HG02759 (cell line): ENCODE results near the gene CENPS.
"Not testable (repeated sequence)": the region's sequence is repeated elsewhere in the genome, so short reads cannot be mapped to it uniquely, and the experiment has no call there.

ENCODE experiments used
- ATAC-seq: cut with Tn5 transposase; IDR thresholded peaks from one replicate; pipeline ENCODE4 v1.9.1; 2021; ENCODE audit warnings: mild to moderate bottlenecking, moderate library complexity; ENCODE audit not compliant: unreplicated experiment

The CENPS gene

DNA sequence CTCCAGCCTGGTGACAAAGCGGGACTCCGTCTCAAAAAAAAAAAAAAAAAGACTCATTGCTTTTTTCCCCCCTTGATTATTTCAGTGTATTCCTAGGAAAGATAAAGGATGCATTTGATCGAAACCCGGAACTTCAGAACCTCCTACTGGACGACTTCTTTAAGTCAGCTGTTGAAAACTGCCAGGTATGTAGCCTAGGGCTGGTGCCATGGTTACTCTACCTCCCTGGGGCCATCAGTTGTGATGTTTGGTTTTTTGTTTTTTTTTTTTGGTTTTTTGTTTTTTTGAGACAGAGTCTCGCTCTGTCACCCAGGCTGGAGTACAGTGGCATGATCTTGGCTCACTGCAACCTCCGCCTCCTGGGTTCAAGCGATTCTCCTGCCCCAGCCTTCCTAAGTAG, 11.5 kb upstream of the CENPS start:
- ATAC-seq, result not testable (repeated sequence)

GRCh38 chr1:10419351-10419750, 10.9 kb upstream of the CENPS start:
- no peak for ATAC-seq

GRCh38 chr1:10421637-10422036, 8.6 kb upstream of the CENPS start:
- no peak for ATAC-seq

DNA sequence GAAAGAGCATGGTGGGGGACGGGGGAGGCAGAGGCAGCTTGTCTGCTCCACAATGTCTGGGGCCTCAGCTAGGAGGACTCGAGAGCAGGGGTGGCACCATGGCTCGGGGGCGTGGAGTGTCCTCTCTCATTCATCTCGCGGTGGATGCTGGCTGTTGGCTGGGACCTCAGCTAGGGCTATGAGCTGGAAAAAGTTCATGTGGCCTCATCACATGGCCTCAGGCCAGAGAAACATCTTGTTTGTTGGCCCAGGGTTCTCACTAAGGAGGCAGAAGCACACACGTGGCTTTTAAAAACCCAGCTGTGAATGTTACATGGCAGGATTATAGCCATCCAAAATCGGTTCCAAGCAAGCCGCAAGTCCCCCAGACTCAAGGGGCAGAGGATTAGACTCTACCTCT, 6.2 kb upstream of the CENPS start:
- no peak for ATAC-seq

DNA sequence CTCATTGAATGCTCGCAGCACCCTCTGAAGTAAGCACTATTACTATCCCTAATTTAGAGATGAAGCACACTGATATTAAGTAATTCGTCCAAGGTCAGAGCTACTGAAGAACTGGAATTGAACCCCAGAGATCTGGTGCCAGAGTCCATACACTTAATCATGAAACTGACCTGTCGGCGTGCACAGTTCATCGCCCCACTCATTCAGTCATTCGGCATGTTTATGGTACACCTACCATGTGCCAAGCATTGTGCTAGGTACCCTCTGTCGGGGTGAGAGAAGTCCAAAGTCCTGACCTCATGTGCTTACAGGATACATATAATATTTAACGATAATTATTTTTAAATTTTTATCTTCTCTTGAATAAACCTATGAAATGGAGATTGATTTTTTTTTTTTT, 5.6 kb upstream of the CENPS start:
- no peak for ATAC-seq

DNA sequence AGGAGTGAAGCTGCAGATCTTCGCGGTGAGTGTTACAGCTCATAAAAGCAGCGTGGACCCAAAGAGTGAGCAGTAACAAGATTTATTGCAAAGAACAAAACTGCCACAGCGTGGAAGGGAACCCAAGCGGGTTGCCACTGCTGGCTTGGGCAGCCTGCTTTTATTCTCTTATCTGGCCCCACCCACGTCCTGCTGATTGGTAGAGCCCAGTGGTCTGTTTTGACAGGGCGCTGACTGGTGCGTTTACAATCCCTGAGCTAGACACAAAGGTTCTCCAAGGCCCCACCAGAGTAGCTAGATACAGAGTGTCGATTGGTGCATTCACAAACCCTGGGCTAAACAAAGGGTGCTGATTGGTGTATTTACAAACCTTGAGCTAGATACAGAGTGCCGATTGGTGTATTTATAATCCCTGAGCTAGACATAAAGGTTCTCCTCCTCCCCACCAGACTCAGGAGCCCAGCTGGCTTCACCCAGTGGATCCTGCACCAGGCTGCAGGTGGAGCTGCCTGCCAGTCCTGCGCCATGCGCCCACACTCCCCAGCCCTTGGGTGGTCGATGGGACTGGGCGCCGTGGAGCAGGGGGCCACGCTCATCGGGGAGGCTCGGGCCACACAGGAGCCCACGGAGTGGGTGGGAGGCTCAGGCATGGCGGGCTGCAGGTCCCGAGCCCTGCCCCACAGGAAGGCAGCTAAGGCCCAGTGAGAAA, 4.3 kb upstream of the CENPS start:
- not testable (repeated sequence) for ATAC-seq

DNA sequence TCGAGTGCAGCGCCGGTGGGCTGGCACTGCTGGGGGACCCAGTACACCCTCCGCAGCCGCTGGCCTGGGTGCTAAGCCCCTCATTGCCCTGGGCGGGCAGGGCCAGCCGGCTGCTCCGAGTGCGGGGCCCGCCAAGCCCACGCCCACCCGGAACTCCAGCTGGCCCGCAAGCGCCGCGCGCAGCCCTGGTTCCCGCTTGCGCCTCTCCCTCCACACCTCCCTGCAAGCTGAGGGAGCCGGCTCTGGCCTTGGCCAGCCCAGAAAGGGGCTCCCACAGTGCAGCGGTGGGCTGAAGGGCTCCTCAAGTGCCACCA, 3.7 kb upstream of the CENPS start:
- not testable (repeated sequence) for ATAC-seq

DNA sequence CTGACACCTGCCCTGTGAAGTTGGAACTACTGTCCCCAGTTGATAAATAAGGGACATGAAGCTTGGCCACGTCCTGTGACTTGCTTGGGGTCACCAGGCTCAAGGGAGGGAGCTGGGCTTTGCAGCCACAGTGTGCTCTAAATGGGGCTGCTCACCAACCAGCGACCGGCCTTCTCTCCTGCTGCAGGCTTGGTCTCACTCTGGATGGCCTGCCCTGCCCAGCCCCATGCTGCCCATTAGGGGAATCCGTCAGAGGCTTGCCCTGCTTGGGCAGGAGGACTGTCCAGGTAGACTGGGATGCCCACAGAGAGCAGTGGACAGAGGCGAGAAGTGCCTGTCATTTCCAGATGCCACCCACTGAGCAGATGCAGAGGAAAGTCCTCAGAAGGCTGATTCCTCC, 1.2 kb upstream of the CENPS start:
- no peak for ATAC-seq

GRCh38 chr1:10429868-10430215, 391 bp upstream of the CENPS start:
- peak; percentile 8 for ATAC-seq

- ATAC-seq, result no peak
These were observed 967 bp downstream of the CENPS start for GRCh38 chr1:10431070-10431730.

GRCh38 chr1:10432910-10433700, 2.9 kb downstream of the CENPS start:
- ATAC-seq, result no peak

GRCh38 chr1:10433790-10434189, 3.6 kb downstream of the CENPS start:
- no peak for ATAC-seq

GRCh38 chr1:10434590-10434989, 4.4 kb downstream of the CENPS start:
- ATAC-seq, result no peak

GRCh38 chr1:10437052-10437451, 6.8 kb downstream of the CENPS start:
- ATAC-seq, result no peak

DNA sequence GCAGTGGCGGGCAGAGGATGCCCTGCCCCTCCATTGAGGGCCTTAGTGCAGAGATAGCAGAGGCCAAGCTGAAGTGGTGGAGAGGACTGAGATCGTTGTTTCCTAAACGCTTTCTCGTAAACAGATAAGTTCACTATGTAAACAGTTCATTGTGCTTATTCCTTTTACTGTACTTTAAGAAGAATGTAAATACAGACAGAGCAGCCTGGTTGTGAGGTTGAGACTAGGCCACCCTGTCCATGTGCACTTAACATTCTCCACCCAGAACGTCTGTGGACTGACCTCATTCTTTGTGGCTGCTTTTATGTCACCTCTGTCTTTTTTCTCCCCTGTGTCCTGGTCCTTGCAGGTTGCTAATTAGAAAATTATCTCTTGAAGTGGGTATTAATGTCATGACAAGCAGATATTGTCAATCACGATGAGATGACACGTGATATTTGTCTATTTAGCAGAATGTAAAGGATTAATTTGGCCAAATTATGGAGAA, 8.5 kb downstream of the CENPS start:
- ATAC-seq, result no peak

DNA sequence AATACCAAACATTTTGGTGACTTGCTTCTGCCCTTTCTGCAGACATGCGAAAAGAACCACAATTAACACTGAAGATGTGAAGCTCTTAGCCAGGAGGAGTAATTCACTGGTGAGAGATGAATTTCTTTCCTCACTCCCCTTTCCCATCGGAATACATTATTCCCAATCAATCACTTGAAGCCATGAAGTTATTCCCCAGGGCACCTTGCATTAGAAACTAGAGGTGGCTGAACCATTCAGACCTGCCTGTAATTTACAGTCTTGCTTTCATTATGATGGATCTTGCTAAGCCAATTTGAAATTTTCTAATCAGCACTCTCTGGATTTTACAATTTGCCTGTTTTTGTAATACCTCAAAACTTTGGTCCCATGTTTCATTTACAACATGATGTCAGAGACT, 10.1 kb downstream of the CENPS start:
- ATAC-seq, result no peak

GRCh38 chr1:10440794-10441193, 10.6 kb downstream of the CENPS start:
- no peak for ATAC-seq

- no peak for ATAC-seq
These were observed 14.0 kb downstream of the CENPS start for GRCh38 chr1:10444248-10444647.

DNA sequence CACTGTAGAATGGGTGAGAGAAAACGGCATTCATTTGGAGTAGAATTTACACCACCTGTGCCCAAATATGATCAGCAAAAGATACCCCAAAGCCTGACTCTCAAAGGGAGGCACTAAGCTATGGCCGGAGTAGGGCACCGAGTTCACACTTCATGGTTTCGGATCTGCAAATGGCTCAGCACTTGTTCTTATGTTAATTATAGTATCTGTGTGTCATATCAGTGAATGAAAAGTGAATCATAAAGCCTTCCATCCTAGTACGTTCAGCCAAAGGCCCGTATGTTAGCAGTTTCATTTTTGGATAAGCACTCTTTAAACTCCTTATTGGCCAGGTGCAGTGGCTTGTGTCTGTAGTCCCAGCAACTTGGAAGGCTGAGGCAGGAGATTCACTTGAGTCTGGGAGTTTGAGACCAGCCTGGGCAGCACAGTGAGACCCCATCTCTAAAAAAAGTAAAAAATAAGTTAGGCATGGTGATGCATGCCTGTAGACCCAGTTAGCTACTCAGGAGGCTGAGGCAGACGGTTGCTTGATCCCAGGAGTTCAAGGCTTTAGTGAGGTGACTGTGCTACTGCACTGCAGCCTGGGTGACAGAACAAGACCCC, 14.7 kb downstream of the CENPS start:
- ATAC-seq, result no peak

GRCh38 chr1:10446790-10447422, 16.7 kb downstream of the CENPS start:
- no peak for ATAC-seq

- no peak for ATAC-seq
These were observed 19.5 kb downstream of the CENPS start, which contains the start of gene CORT for GRCh38 chr1:10449751-10450150. TSS of gene CORT (plus strand) at chr1:10450031. CDS start at chr1:10450224, 193 bp downstream.
